Measurements from ENCODE around the gene PPP2R2B.
"Not testable (repeated sequence)": the region's sequence is repeated elsewhere in the genome, so short reads cannot be mapped to it uniquely, and the experiment has no call there.

The PPP2R2B gene

GRCh38 chr5:146642410-146642809 lies 236.1 kb downstream of the PPP2R2B start:
- no peak for DNase-seq

- no peak for DNase-seq
These were observed 236.6 kb downstream of the PPP2R2B start for GRCh38 chr5:146641941-146642340.

- no peak for DNase-seq
These were observed 238.2 kb downstream of the PPP2R2B start for GRCh38 chr5:146640285-146640896.

- DNase-seq, result no peak
These were observed 243.1 kb downstream of the PPP2R2B start for GRCh38 chr5:146635443-146635842.

GRCh38 chr5:146633323-146633764 lies 245.2 kb downstream of the PPP2R2B start:
- no peak for DNase-seq

- no peak for DNase-seq
These were observed 245.8 kb downstream of the PPP2R2B start for GRCh38 chr5:146632620-146633322.

GRCh38 chr5:146630472-146630871 lies 248.1 kb downstream of the PPP2R2B start:
- DNase-seq, result no peak

- no peak for DNase-seq
These were observed 249.6 kb downstream of the PPP2R2B start for GRCh38 chr5:146628950-146629349.

- DNase-seq, result no peak
These were observed 251.6 kb downstream of the PPP2R2B start for GRCh38 chr5:146626936-146627335.

GRCh38 chr5:146624179-146624578 lies 254.4 kb downstream of the PPP2R2B start:
- no peak for DNase-seq

- DNase-seq, result no peak
These were observed 254.9 kb downstream of the PPP2R2B start for GRCh38 chr5:146623666-146624065.

- DNase-seq, result no peak
These were observed 255.5 kb downstream of the PPP2R2B start for GRCh38 chr5:146623009-146623408.

GRCh38 chr5:146622391-146622790 lies 256.2 kb downstream of the PPP2R2B start:
- DNase-seq, result no peak

- DNase-seq, result no peak
These were observed 257.9 kb downstream of the PPP2R2B start for GRCh38 chr5:146620669-146621051.

- DNase-seq, result no peak
These were observed 258.4 kb downstream of the PPP2R2B start for GRCh38 chr5:146620031-146620668.

- DNase-seq, result no peak
These were observed 260.1 kb downstream of the PPP2R2B start for GRCh38 chr5:146618434-146618833.

GRCh38 chr5:146609731-146610130 lies 268.8 kb downstream of the PPP2R2B start:
- DNase-seq, result not testable (repeated sequence)

- no peak for DNase-seq
These were observed 270.8 kb downstream of the PPP2R2B start for GRCh38 chr5:146607659-146608332.

- no peak for DNase-seq
These were observed 271.7 kb downstream of the PPP2R2B start for GRCh38 chr5:146606893-146607292.

GRCh38 chr5:146600376-146600775 lies 278.2 kb downstream of the PPP2R2B start:
- DNase-seq, result no peak

- no peak for DNase-seq
These were observed 279.3 kb downstream of the PPP2R2B start for GRCh38 chr5:146599261-146599660.

GRCh38 chr5:146595088-146595487 lies 283.5 kb downstream of the PPP2R2B start:
- no peak for DNase-seq

GRCh38 chr5:146592352-146592751 lies 286.2 kb downstream of the PPP2R2B start:
- no peak for DNase-seq

- no peak for DNase-seq
These were observed 289.6 kb downstream of the PPP2R2B start for GRCh38 chr5:146589028-146589345.
